ENCODE data around the gene TMEM190. TPM values are rescaled to one million over a fixed set of nuclear protein-coding genes. Genes with fewer than 3 reads are reported as not detected.
"Not testable (repeated sequence)": the region's sequence is repeated elsewhere in the genome, so short reads cannot be mapped to it uniquely, and the experiment has no call there.

TMEM190 gene
- total RNA-seq, 1 experiment from 2014 or later, result not detected

DNA sequence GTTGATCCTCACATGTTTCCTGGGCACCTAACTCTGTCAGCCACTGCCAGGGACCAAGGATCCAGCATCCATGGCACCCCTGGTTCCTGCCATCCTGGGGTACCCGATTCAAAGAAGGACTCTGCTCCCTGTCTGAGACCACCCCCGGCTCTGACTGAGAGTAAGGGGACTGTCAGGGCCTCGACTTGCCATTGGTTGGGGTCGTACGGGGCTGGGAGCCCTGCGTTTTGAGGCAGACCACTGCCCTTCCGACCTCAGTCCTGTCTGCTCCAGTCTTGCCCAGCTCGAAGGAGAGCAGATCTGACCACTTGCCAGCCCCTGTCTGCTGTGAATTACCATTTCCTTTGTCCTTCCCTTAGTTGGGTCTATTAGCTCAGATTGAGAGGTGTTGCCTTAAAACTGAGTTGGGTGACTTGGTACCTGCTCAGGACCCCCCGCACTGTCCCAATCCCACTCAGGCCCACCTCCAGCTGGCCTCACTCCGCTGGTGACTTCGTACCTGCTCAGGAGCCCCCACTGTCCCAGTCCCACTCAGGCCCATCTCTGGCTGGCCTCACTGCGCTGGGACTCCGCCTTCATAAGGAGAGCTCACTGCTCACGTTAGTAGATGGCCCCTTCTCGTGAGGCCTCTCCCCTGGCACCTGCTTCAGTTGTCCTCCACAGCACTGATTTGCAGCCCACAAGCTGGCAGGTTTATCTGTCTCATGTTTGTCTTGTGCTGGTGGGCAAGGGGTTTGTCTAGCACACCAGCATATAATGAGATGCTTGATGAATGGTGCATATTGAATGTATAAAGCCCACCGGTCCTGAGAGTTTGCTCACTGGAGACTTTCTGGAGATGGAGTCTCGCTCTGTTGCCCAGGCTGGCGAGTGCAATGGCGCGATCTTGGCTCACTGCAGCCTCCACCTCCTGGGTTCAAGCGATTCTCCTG is 13.0 kb downstream of the TMEM190 start:
- no peak for DNase-seq (ENCODE audit: low read depth)

- peak; percentile 53 for DNase-seq (ENCODE audit: low read depth)
Observed at GRCh38 chr19:55390461-55390880, 13.8 kb downstream of the TMEM190 start.

DNA sequence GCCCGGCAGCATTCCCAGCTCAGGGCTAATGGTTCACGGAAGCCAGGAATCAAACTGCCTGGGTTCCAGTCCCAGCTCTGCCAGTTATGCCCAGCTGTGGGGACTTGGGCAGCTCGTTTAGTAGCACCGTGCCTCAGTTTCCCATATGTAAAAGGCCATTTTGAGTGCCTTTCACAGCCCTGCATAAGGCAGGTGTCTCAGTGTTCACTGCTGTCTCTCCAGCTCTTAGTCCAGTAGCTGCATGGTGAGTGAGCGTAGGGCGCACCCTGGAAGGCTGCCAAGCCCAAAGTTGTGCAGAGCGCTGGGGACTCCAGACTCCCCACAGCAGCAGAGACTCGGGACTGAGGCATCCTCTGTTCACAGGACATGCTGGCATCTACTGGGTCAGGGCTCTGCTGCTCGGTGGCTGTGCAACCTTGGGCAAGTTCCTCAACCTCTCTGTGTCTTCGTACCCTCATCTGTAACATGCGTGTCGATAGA is 14.6 kb downstream of the TMEM190 start:
- DNase-seq (ENCODE audit: low read depth), result peak; percentile 34

- DNase-seq (ENCODE audit: low read depth), result peak; percentile 46
Observed at GRCh38 chr19:55391702-55392615, 15.3 kb downstream of the TMEM190 start.

- no peak for DNase-seq (ENCODE audit: low read depth)
Observed at GRCh38 chr19:55392820-55393761, 16.5 kb downstream of the TMEM190 start.

GRCh38 chr19:55398200-55398925 is 21.7 kb downstream of the TMEM190 start:
- no peak for DNase-seq (ENCODE audit: low read depth)

DNA sequence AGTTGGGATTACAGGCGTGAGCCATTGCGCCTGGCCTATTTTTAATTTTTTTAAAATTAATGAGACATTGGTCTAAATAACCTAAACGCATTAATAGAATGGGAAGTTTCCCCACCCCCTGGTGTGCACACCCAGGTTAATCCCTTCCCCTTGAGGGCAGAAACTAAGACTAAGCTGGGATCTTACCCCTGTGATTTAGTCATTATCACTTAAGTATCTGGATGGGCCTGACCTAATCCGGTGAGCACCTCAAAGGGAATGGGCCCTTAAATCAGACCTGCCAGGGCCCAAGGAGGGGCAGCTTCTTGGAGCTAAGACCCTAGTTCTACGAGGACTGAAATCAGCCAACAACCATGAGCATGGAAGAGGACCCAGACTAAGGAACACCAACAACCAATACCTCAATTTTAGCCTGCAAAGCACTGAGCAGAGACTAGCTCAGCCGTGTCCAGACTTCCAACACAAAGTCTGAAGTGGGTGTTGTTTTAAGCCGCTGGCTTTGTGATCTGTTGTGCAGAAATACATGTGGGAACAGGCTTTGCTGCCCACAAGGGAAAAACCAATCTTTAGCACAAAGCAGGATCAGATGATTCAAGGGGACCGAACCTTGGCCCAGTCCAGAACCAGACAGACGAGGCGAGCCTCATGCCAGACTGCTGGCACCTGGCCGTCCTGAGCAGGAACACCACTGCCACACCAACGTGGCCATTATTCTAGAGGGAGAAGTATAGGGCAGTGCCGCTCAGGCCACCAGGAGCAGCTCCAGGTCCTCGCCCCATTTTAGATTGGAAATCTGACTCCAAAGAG is 23.9 kb downstream of the TMEM190 start:
- no peak for DNase-seq (ENCODE audit: low read depth)

- DNase-seq (ENCODE audit: low read depth), result not testable (repeated sequence)
Observed at GRCh38 chr19:55401390-55401789, 24.8 kb downstream of the TMEM190 start.

GRCh38 chr19:55402509-55402908 is 25.9 kb downstream of the TMEM190 start:
- DNase-seq (ENCODE audit: low read depth), result no peak

DNA sequence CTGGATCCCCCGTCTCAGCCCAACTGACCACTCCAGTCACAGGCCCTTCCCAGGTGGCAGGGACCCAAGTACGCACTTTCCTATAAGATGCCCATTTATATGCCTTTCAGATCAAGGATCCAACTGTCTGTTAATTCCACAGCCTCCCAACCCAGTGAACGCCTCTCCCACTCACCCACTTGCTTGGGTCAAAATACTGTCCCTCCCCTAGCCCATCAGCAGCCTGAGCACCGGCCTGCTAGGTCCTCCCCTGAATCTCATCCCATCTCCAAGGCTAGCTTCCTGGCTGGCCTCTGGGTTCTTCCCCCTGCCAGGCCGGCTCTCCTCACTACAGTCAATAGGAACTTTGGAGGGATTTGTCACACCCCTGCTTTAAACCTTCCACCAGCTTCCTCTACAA is 29.0 kb downstream of the TMEM190 start:
- DNase-seq (ENCODE audit: low read depth), result no peak

DNA sequence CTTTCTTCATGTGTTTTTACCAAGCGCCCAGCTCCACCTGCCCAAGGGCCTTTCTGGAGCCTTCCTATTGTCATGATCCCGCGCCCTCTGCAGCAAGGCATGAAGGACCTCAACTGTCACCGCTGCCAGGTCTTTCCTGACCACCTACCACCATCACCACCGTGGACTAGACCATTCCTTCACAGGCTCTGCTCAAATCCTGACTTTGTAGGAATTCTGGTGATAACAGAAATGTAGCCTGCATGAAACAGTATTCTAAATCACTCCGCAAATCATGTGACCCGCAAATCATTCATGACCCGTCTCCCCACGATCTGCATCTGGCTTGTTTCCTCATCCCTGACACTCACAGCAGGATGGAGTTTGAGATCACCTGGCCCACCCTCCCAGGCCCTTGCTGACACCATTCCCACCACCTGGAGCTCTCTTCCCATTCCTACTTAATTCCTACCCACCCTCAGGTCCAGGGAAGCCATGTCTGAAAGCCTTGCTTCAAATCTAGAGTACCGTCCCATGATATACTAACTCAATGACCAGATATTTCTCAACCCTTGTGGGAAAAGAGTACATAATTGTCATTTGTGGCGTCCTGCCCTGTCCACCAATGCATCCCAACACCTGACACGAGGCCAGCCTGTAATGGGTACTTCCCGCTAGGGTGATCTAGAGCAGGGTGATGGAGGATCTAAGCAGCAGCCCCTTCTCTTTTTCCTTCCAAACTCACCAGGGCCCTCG is 29.6 kb downstream of the TMEM190 start:
- DNase-seq (ENCODE audit: low read depth), result no peak

- DNase-seq (ENCODE audit: low read depth), result peak; percentile 37
Observed at GRCh38 chr19:55406826-55407549, 30.4 kb downstream of the TMEM190 start.

DNA sequence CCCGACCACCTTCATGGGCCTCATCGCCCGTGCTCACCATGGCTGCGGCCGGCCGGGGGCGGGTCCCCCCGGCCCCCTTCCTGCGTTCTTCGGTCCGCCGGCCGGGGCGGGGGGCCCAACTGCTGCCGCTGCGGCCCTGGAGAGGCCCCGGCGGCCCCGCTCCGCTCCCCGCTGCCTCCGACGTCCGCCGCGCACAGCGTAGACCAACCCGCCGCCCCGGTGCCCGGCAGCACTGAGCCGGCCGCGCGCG is 30.8 kb downstream of the TMEM190 start, which contains the start of gene UBE2S:
UBE2S (minus strand) TSS at position 239 of the 250 bp plus-strand sequence; CDS start at position 40, 199 bp downstream.
- not testable (repeated sequence) for DNase-seq (ENCODE audit: low read depth)

- peak; percentile 99 for DNase-seq (ENCODE audit: low read depth)
Observed at GRCh38 chr19:55407800-55408532, 31.3 kb downstream of the TMEM190 start.

DNA sequence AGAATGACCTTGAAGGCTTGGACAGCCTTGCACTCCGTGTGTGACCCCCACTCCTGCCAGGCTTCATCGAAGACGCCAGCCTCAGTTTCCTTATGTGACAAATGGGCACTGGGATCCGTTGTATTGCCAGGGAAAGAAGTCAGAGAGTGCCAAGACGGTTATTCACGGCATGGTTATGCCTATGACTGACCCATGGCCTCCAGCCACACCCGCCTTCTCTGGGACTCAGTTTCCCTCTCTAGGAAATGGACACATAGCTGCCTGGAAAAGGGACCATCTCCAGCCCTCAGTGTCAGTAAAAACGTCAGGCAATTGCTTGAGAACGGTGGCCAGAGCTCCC is 31.9 kb downstream of the TMEM190 start:
- no peak for DNase-seq (ENCODE audit: low read depth)

- not testable (repeated sequence) for DNase-seq (ENCODE audit: low read depth)
Observed at GRCh38 chr19:55409179-55409578, 32.6 kb downstream of the TMEM190 start.

DNA sequence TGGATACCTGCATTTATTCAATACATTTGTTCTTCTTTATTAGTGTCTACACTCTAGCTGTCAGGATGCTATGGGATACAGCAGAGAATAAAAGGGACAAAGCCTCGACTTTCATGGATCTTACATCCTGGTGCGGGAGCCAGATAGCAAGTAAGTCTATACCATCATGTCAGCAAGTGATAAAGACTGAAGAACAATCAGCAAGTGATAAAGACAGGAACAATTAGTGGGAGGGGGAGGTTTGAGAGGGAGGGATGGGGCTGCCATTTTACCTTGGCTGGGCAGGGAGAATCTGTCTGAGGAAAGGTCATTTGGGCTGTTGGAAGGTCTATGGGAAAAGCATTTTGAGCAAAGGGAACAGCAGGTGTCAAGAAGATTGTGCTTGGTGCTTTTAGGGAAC is 33.5 kb downstream of the TMEM190 start:
- DNase-seq (ENCODE audit: low read depth), result no peak

DNA sequence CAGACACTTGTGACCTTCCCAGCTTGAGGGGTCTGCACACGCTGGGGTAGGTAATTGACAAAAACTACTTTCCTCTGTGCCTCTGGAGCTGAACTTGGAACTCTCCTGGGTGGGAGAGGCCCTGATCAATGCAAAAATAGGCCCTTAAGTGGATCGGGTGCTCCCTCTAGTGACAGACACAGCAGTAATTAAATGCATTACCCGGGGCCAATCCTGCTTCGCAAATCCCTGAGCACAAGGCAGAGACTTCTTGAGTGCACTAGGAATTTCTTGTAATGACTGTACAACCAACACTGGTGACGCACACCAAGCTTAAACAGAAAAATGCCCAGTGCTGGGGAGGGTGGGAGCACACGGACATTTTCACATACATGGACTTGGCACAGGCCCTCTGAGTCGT is 41.6 kb downstream of the TMEM190 start:
- DNase-seq (ENCODE audit: low read depth), result peak; percentile 78
